Stimulated activated CD8-positive, alpha-beta memory T cell treated with anti-CD3 and anti-CD28 coated beads, Interleukin-15, amount 100 ng/mL, for 4 hours (primary cell): ENCODE results near the gene MED13L.
"Not testable (repeated sequence)": the region's sequence is repeated elsewhere in the genome, so short reads cannot be mapped to it uniquely, and the experiment has no call there.

ENCODE experiments used
- DNase-seq, 2 donors: peaks; one replicate each; pipeline ENCODE4 v3.0.0-alpha.2; 2020; ENCODE audit warnings: low read depth in 2 of 2

The MED13L gene

GRCh38 chr12:116303929-116304328 lies 26.4 kb upstream of the MED13L start:
- no peak for DNase-seq

- no peak for DNase-seq
Measured at GRCh38 chr12:116303066-116303465, 25.6 kb upstream of the MED13L start.

- DNase-seq = no peak
Measured at GRCh38 chr12:116302166-116303058, 24.9 kb upstream of the MED13L start.

- no peak for DNase-seq
Measured at GRCh38 chr12:116301621-116302020, 24.1 kb upstream of the MED13L start.

DNA sequence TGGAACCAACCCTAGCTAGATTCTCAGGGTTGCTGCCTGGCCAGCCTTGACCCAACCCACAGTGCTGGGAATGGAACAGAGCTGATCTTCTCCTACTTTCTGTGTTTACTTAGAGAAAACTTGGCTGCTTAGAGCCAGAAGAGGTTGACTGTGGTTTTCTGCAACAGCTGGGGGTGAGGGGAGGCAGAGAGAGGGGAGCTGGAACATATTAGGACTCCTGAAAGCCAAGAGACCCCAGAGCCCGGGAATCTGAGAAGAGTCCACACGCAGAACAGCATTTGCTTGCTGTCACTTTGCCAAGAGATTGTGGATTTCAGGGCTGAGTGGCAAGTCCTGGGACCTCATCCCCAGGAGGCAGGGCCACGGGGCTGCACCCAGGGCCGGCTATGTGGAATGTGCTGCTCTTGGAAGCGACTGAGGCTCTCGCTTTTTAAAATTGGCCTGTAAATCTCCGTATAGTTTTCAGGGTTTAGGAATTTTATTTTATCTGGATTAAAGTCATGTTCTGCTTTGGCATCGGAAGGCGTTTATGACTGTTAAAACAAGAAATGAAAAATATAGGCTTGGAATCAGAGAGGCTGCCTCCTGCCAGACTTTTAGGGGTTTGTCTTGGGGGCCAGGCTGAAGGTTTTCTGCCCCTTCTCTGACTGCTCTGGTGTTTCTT lies 22.3 kb upstream of the MED13L start:
- no peak for DNase-seq

DNA sequence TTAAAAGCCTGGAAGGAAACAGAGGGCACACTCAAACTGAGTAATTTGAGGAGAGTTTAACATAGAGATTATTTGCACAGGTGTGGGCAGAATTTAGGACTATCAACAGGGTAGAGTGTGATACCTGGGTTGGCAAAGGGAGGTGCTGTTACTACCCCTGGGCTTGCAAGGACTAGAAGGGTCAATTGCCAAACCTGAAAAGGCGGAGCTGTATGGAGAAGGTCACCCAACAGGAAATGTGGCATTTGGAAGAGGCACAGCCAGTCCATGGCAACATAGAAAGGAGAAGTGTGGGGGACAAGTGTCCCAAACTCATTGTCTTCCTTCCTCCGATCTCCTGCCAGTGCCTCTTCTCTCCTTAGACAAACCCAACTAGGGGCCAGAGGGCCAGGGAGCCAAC lies 21.6 kb upstream of the MED13L start:
- no peak for DNase-seq

GRCh38 chr12:116298578-116298977 lies 21.1 kb upstream of the MED13L start:
- no peak for DNase-seq

GRCh38 chr12:116297224-116297834 lies 19.8 kb upstream of the MED13L start:
- no peak for DNase-seq

DNA sequence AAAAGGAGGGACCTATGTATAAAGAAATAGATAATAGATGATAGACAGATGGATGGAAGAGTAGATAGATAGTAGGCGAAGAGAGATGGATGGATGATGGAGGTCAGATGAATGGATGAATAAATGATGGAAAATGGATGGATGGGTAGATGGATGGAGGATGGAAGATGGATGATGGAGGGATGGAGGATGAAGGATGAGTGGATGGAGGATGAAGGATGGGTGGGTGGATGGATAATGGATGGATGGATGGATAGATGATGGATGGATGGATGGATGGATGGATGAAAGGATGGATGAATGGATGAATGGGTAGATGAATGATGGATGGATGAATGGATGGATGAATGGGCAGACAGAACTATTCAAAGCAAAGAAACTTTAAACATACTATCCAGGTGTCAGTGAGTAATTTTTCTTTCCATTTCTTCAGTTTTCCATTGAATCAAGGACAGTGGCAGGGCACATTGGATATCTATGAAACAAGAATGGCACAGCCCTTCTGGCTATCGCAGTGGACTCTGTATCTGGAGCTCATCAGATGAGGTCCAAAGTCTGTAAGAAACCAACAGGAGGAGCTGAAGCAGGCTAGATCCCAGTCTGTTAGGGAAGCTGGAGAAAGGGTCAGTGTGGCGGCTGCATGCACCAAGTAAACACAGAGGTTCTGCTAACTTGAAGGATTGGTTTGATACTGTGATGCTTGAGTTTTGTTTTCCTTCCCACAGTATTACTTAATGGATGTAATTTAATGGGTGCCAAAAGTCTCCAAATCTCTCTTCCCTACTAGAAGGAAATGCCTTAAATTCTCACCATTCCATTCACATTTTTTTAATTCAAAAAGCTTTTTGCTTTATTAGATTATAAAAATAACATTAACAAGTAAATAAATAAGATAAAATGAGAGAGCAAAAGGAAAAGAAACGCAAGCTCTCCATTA lies 18.1 kb upstream of the MED13L start:
- DNase-seq = no peak

DNA sequence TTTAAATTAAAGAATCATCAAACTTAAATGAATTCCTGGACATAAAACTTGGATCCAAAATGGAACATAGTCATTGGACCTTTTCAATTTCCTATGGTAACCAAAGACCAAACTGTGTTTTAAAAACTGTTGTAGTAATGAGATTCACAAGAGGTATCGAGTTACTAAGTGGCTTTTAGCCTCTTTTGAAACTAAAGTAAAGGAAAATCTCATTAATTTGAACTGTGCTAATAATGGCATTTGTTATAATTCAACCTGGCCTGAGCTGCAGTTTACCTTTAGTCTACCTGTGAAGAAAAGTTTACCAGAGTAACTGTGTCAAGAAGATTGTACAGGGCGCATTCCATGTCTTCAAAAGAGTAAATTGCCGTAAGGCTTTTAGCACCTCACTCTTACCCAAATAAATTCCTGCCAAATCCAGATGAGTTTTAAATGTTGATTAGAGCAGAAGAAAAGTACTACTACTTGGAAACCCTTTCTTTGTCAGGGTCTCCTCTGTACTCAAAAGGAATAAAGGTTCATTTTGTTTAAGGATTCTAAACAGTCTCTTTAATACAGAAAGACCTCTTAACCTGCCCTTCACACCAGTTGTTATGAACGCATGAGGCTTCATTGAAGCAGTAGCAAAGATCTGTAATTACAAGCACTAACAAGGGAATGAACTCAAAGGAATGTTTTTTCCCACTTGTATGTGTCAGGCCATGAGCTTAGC lies 17.1 kb upstream of the MED13L start:
- DNase-seq = no peak

- no peak for DNase-seq
Measured at GRCh38 chr12:116293687-116294453, 16.4 kb upstream of the MED13L start.

DNA sequence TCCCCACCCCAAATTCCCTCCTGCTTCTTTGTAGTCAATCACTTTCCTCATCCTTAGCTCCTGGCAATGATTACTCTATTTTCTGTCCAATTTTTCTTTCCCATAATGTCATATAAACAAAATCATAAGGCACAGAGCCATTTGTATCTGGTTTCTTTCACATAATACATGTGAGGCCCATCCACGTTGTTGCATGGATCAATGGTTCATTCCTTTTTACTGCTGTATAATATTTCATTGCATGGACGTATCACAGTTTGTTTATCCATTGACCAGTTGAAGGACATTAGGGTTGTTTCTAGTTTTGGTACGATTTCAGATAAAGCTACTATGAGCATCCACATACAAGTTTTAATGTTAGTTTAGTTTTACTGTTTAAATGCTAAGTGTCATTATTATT lies 13.7 kb upstream of the MED13L start:
- no peak for DNase-seq

DNA sequence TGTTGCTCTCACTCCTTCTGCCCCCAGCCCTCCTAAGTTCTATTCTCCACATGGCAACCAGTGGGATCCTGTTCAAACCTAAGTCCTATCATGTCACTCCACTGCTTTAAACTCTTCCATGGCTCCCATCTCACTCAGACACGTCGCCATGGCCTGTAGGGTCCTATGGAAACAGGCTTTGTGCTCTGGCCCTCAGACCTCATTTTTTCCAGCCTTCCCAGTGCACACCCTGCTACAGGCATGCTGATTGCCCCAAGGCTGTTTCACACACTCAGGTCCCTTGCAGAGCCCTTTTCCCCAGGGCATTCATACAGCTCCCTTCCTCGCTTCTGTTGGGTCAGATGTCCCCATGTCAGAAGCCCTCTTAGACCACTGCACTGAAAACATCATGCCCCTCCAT lies 11.2 kb upstream of the MED13L start:
- no peak for DNase-seq

DNA sequence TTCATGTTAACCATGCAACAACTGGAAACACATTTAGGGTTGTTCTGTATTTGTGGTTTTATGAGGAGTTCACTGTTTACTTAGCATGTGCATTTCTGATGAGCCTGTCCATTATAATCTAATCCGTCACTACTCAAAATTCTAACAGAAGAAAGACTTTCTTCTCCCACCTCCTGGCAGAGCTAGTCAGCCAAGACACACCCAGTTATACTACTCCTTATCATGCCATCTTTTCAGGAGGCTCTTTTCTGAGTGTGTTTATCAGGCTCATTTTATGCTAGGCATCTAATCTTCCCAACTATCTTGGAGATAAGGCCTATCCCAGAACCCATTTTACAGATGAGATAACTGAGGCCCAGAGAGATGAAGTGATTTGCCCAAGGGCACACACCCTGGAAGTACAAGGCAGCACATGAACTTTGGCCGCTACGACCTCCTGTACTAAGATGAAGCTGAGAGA lies 10.4 kb upstream of the MED13L start:
- no peak for DNase-seq

- DNase-seq = no peak
Measured at GRCh38 chr12:116284396-116284795, 6.9 kb upstream of the MED13L start.

- not testable (repeated sequence) for DNase-seq
Measured at GRCh38 chr12:116283881-116284280, 6.4 kb upstream of the MED13L start.

- DNase-seq = no peak
Measured at GRCh38 chr12:116282371-116283286, 5.1 kb upstream of the MED13L start.

- DNase-seq = no peak
Measured at GRCh38 chr12:116280595-116281290, 3.2 kb upstream of the MED13L start.
